Middle frontal gyrus (tissue), 1 donor: ENCODE results near the gene KXD1.

Source experiments
- DNase-seq: peaks from one replicate; pipeline ENCODE4 v3.0.0-alpha.2; 2015; ENCODE audit warnings: low spot score; ENCODE audit errors: extremely low spot score

KXD1 gene

DNA sequence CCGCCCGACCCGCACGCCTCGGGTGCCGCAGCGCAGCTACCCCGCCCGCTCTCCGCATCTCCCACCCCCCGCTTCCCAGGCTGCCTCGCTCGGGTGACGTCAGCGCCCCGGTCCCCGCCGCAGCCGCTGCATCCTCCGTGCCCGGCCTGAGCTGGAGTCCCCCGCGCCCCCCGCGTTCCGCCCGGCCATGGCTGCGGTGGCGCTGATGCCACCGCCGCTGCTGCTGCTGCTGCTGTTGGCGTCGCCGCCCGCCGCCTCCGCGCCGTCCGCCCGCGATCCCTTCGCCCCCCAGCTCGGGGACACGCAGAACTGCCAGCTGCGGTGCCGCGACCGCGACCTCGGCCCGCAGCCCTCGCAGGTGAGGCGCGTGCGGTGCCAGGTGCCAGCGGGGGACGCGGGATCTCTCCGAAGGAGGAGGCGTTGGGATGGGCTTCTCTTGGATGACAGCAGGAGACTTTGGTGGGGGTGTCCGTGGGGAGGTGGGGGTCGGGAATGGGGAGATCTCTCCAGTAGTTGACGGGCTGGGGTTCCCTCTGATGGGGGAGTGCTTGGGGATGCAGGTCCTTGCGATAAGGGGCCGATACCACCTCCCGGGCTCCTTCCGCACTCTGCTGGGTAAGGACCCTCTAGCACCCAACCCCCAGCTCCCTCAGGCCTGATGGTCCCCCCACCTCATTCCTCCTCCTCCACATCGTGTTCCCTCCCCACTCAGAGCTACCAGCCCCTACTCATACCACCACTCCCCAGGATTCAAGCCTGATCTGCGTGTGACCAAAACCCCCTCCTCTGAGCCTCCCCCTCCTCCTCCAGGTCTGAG, 55.3 kb downstream of the KXD1 start, which contains the start of gene TMEM59L:
Gene TMEM59L (plus strand): TSS at position 99 of the 817 bp plus-strand sequence. CDS start 89 bp downstream, at position 188.
- no peak for DNase-seq

GRCh38 chr19:18613589-18614234, 56.0 kb downstream of the KXD1 start:
- DNase-seq: no peak

GRCh38 chr19:18616023-18616422, 58.4 kb downstream of the KXD1 start:
- DNase-seq: no peak

GRCh38 chr19:18617562-18617961, 59.9 kb downstream of the KXD1 start:
- no peak for DNase-seq

GRCh38 chr19:18618236-18618635, 60.6 kb downstream of the KXD1 start:
- no peak for DNase-seq
